ENCODE results near the gene CASP9.

The CASP9 gene

GRCh38 chr1:15453734-15454133 lies 70.3 kb downstream of the CASP9 start:
- TF ChIP-seq CTCF (IDR thresholded peaks at IDR 0.05), result no peak

GRCh38 chr1:15452866-15453571 lies 71.0 kb downstream of the CASP9 start:
- no peak for TF ChIP-seq CTCF (IDR thresholded peaks at IDR 0.05)

- no peak for TF ChIP-seq CTCF (IDR thresholded peaks at IDR 0.05)
Measured at GRCh38 chr1:15452216-15452615, 71.8 kb downstream of the CASP9 start.

- TF ChIP-seq CTCF (IDR thresholded peaks at IDR 0.05), result no peak
Measured at GRCh38 chr1:15451014-15451722, 72.8 kb downstream of the CASP9 start.

- TF ChIP-seq CTCF (IDR thresholded peaks at IDR 0.05), result no peak
Measured at GRCh38 chr1:15449567-15449966, 74.4 kb downstream of the CASP9 start.

GRCh38 chr1:15448877-15449462 lies 75.0 kb downstream of the CASP9 start:
- TF ChIP-seq CTCF (IDR thresholded peaks at IDR 0.05), result no peak

GRCh38 chr1:15446212-15446611 lies 77.8 kb downstream of the CASP9 start:
- TF ChIP-seq CTCF (IDR thresholded peaks at IDR 0.05), result no peak
